Activated T-cell treated with anti-CD3 and anti-CD28 coated beads for 4 hours (primary cell): ENCODE measurements around the gene POU2AF1.

Experiments
- DNase-seq: peaks from one replicate; pipeline ENCODE4 v3.0.0-alpha.2; 2020

The POU2AF1 gene

GRCh38 chr11:111378861-111379601 lies at the start of gene POU2AF1:
Gene POU2AF1 (minus strand): TSS chr11:111379275. CDS start chr11:111379177, 98 bp downstream.
- DNase-seq = peak; percentile 75

GRCh38 chr11:111428113-111428876 lies 49.2 kb upstream of the POU2AF1 start:
- no peak for DNase-seq

GRCh38 chr11:111427471-111427912 lies 48.4 kb upstream of the POU2AF1 start:
- no peak for DNase-seq

GRCh38 chr11:111426617-111427016 lies 47.5 kb upstream of the POU2AF1 start:
- no peak for DNase-seq

- no peak for DNase-seq
These were observed 44.2 kb upstream of the POU2AF1 start for GRCh38 chr11:111423250-111423615.

- peak; percentile 52 for DNase-seq
These were observed 43.6 kb upstream of the POU2AF1 start for GRCh38 chr11:111422494-111423249.

- DNase-seq = no peak
These were observed 42.2 kb upstream of the POU2AF1 start for GRCh38 chr11:111421251-111421650.

GRCh38 chr11:111419641-111420327 lies 40.7 kb upstream of the POU2AF1 start:
- no peak for DNase-seq

GRCh38 chr11:111419181-111419580 lies 40.1 kb upstream of the POU2AF1 start:
- no peak for DNase-seq

GRCh38 chr11:111418436-111418787 lies 39.3 kb upstream of the POU2AF1 start:
- no peak for DNase-seq

GRCh38 chr11:111417766-111418435 lies 38.8 kb upstream of the POU2AF1 start:
- no peak for DNase-seq

- DNase-seq = peak; percentile 29
These were observed 38.1 kb upstream of the POU2AF1 start for GRCh38 chr11:111417011-111417765.

GRCh38 chr11:111416231-111416960 lies 37.3 kb upstream of the POU2AF1 start:
- no peak for DNase-seq

GRCh38 chr11:111414936-111415335 lies 35.9 kb upstream of the POU2AF1 start:
- no peak for DNase-seq

- no peak for DNase-seq
These were observed 35.3 kb upstream of the POU2AF1 start for GRCh38 chr11:111414267-111414931.

GRCh38 chr11:111413849-111414248 lies 34.8 kb upstream of the POU2AF1 start:
- no peak for DNase-seq

- no peak for DNase-seq
These were observed 33.2 kb upstream of the POU2AF1 start for GRCh38 chr11:111412293-111412692.

- DNase-seq = no peak
These were observed 32.4 kb upstream of the POU2AF1 start for GRCh38 chr11:111411456-111411855.

- no peak for DNase-seq
These were observed 31.9 kb upstream of the POU2AF1 start for GRCh38 chr11:111410951-111411350.

GRCh38 chr11:111409915-111410314 lies 30.8 kb upstream of the POU2AF1 start:
- no peak for DNase-seq
